Loucy (cell line): ENCODE results near the gene SFMBT2.
A peak's percentile ranks its signal among the peaks of the same experiment; 100 is the strongest.

ENCODE experiments used
- H2AFZ ChIP-seq: fragments of 200-600 bp; sonication (generic); 2 replicates; pipeline ENCODE4 v1.6.0; 2016; ENCODE audit warnings: antibody characterized with exemption, mild to moderate bottlenecking, low read length, moderate library complexity
- H3F3A ChIP-seq: fragments of 200-600 bp; 2 replicates; pipeline ENCODE4 v1.6.0; 2016; ENCODE audit warnings: antibody characterized with exemption, low read depth, mild to moderate bottlenecking
- H3K27me3 ChIP-seq: fragments of 200-600 bp; sonication (generic); 2 replicates; pipeline ENCODE4 v1.6.1; 2014; ENCODE audit warnings: low read length, mild to moderate bottlenecking; ENCODE audit not compliant: insufficient read depth, poor library complexity, severe bottlenecking
- H3K36me3 ChIP-seq: fragments of 200-600 bp; sonication (generic); 2 replicates; pipeline ENCODE4 v1.6.1; 2016; ENCODE audit warnings: low read length; ENCODE audit not compliant: insufficient read depth
- H3K4me1 ChIP-seq: fragments of 200-600 bp; sonication (generic); 2 replicates; pipeline ENCODE4 v1.5.1; 2014; ENCODE audit warnings: low read length, mild to moderate bottlenecking; ENCODE audit not compliant: insufficient read depth, poor library complexity, severe bottlenecking
- H3K4me2 ChIP-seq: fragments of 200-600 bp; sonication (generic); 2 replicates; pipeline ENCODE4 v1.6.0; 2014; ENCODE audit warnings: antibody characterized with exemption, low read length, low read depth, mild to moderate bottlenecking; ENCODE audit not compliant: poor library complexity, severe bottlenecking
- H3K4me3 ChIP-seq: fragments of 200-600 bp; sonication (generic); 2 replicates; pipeline ENCODE4 v1.5.1; 2014; ENCODE audit warnings: low read length, mild to moderate bottlenecking, mixed read lengths; ENCODE audit not compliant: poor library complexity, severe bottlenecking
- H3K79me2 ChIP-seq: fragments of 200-600 bp; sonication (generic); 2 replicates; pipeline ENCODE4 v1.6.1; 2014; ENCODE audit warnings: low read length; ENCODE audit not compliant: insufficient read depth
- H3K9ac ChIP-seq: fragments of 200-600 bp; sonication (generic); 2 replicates; pipeline ENCODE4 v1.6.0; 2014; ENCODE audit warnings: mild to moderate bottlenecking, low read depth, low read length, moderate library complexity; ENCODE audit not compliant: poor library complexity, severe bottlenecking
- H3K9me2 ChIP-seq: fragments of 200-600 bp; sonication (generic); replicated peaks from 2 replicates; pipeline ENCODE4 v1.6.1; 2016; ENCODE audit warnings: low read depth, low read length, mixed read lengths
- H3K9me3 ChIP-seq: fragments of 200-600 bp; sonication (generic); 2 replicates; pipeline ENCODE4 v1.6.1; 2014; ENCODE audit warnings: mild to moderate bottlenecking, antibody characterized with exemption, low read length, low read depth; ENCODE audit not compliant: insufficient read depth
- H4K20me1 ChIP-seq: fragments of 200-600 bp; sonication (generic); 2 replicates; pipeline ENCODE4 v1.6.0; 2014; ENCODE audit warnings: antibody characterized with exemption, low read length, mild to moderate bottlenecking; ENCODE audit not compliant: insufficient read depth, poor library complexity, severe bottlenecking
- CTCF ChIP-seq: fragments of 200-600 bp; sonication (generic); conservative IDR thresholded peaks from 2 replicates; pipeline ENCODE4 v1.5.1; 2014; ENCODE audit warnings: mild to moderate bottlenecking, antibody characterized with exemption, low read length
- EZH2phosphoT487 ChIP-seq: fragments of 200-600 bp; IDR thresholded peaks from 2 replicates; pipeline ENCODE4 v1.6.1; 2018; ENCODE audit warnings: antibody characterized with exemption, mild to moderate bottlenecking, moderate library complexity, borderline replicate concordance

SFMBT2 gene

DNA sequence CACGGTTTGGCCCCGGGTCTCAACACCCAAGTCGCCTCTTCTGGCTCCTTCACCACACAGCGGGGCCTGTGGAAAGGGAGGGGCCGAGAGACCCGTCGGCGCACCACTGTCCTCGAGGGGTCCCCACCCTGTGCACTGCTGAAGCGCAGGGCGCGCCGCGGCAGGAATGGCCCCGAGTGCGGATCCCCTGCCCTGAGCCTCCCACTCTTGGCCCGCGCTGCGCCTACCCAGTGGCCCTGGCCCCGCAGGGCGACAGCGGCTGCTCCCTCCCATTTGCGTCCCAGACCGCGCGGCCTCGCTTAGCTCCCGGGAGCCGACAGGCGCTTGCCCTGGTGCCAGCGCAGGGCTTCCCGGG lies 2.1 kb upstream of the SFMBT2 start:
- Histone ChIP-seq H4K20me1 (peaks cover 16% of the 10 kb centered on the region), H3F3A (no peaks in the 10 kb centered on the region), H3K36me3 (no peaks in the 10 kb centered on the region), H3K4me2 (no peak overlapping the region), H2AFZ (no peak overlapping the region), H3K9ac (no peak overlapping the region), H3K27me3 (no peaks in the 10 kb centered on the region), H3K9me2 (no peaks in the 10 kb centered on the region), H3K4me3 (no peak overlapping the region), H3K4me1 (peaks cover 4% of the 10 kb centered on the region), H3K79me2 (peaks cover 33% of the 10 kb centered on the region), H3K9me3 (no peaks in the 10 kb centered on the region)
- TF ChIP-seq CTCF (no peak), EZH2phosphoT487 (no peak)

- H3K27me3 ChIP-seq: no peaks in the 10 kb centered on the region
- H3K79me2 ChIP-seq: peaks cover 38% of the 10 kb centered on the region
- H3K9ac ChIP-seq: no peak overlapping the region
- peaks cover 21% of the 10 kb centered on the region for H4K20me1 ChIP-seq
- H3K4me1 ChIP-seq: peaks cover 8% of the 10 kb centered on the region
- H3K9me3 ChIP-seq: no peaks in the 10 kb centered on the region
- H3K4me3 ChIP-seq: no peak overlapping the region
- H3K9me2 ChIP-seq: no peaks in the 10 kb centered on the region
- no peaks in the 10 kb centered on the region for H3F3A ChIP-seq
- TF ChIP-seq EZH2phosphoT487 (no peak), CTCF (no peak)
- no peaks in the 10 kb centered on the region for H3K36me3 ChIP-seq
- H2AFZ ChIP-seq: no peak overlapping the region
- no peak overlapping the region for H3K4me2 ChIP-seq
Observed at GRCh38 chr10:7412237-7412927, 1.5 kb upstream of the SFMBT2 start.

DNA sequence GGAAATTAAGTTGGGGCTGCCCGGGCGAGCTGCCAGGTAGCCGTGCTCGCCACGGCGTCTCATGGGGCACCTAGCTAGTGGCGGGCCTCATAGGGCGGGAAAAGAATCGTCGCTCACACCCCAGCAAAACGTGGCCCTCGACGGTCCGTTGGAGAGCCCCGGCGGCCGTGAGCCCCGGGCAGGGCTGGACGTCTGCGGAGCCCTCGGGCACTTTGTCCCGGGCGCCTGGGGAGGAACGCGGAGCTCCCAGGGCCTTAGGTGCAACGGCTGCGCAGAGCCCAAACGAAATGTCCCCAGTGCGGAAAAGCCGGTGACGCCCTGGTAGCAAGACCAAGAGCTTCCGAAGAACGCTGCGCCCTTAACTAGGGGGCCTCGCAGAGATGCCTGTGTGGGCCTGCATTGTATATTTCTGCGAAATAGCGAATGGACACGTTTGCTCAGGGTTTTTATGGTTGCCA lies 866 bp upstream of the SFMBT2 start:
- H3K9me3 ChIP-seq: no peaks in the 10 kb centered on the region
- H4K20me1 ChIP-seq: peaks cover 28% of the 10 kb centered on the region
- no peaks in the 10 kb centered on the region for H3F3A ChIP-seq
- H3K4me1 ChIP-seq: peaks cover 15% of the 10 kb centered on the region
- no peaks in the 10 kb centered on the region for H3K9me2 ChIP-seq
- H3K9ac ChIP-seq: peak overlapping the region; percentile 79
- peaks cover 45% of the 10 kb centered on the region for H3K79me2 ChIP-seq
- H3K4me3 ChIP-seq: no peak overlapping the region
- H3K27me3 ChIP-seq: no peaks in the 10 kb centered on the region
- peak overlapping the region; percentile 98 for H3K4me2 ChIP-seq
- H2AFZ ChIP-seq: peak overlapping the region; percentile 100
- TF ChIP-seq CTCF: no peak
- no peak for TF ChIP-seq EZH2phosphoT487
- no peaks in the 10 kb centered on the region for H3K36me3 ChIP-seq
